CD4-positive, alpha-beta T cell treated with Interleukin-17A for 4 hours (primary cell): ENCODE data around the gene RWDD3.

Experiments used
- DNase-seq: peaks from one replicate; pipeline ENCODE4 v3.0.0-alpha.2; 2020; ENCODE audit warnings: mixed read lengths

Gene RWDD3

GRCh38 chr1:95233737-95234500 lies at the start of gene RWDD3:
TSS of gene RWDD3 (plus strand) at chr1:95234210. CDS start at chr1:95234231, 21 bp downstream.
- DNase-seq = peak; percentile 95

GRCh38 chr1:95186149-95186548 lies 47.9 kb upstream of the RWDD3 start:
- DNase-seq = no peak

GRCh38 chr1:95193591-95193990 lies 40.4 kb upstream of the RWDD3 start:
- DNase-seq = no peak

GRCh38 chr1:95195046-95195445 lies 39.0 kb upstream of the RWDD3 start:
- no peak for DNase-seq

- no peak for DNase-seq
Observed at GRCh38 chr1:95196017-95196416, 38.0 kb upstream of the RWDD3 start.

GRCh38 chr1:95197616-95198252 lies 36.3 kb upstream of the RWDD3 start:
- DNase-seq = no peak

GRCh38 chr1:95201905-95202304 lies 32.1 kb upstream of the RWDD3 start:
- DNase-seq = no peak

- DNase-seq = no peak
Observed at GRCh38 chr1:95203908-95204437, 30.0 kb upstream of the RWDD3 start.

- DNase-seq = no peak
Observed at GRCh38 chr1:95206514-95206913, 27.5 kb upstream of the RWDD3 start.

GRCh38 chr1:95207223-95207935 lies 26.6 kb upstream of the RWDD3 start:
- no peak for DNase-seq

GRCh38 chr1:95208876-95209275 lies 25.1 kb upstream of the RWDD3 start:
- DNase-seq = no peak

- no peak for DNase-seq
Observed at GRCh38 chr1:95209291-95209690, 24.7 kb upstream of the RWDD3 start.

- DNase-seq = peak; percentile 14
Observed at GRCh38 chr1:95216292-95216990, 17.6 kb upstream of the RWDD3 start.

- no peak for DNase-seq
Observed at GRCh38 chr1:95217371-95217770, 16.6 kb upstream of the RWDD3 start.

- DNase-seq = no peak
Observed at GRCh38 chr1:95219407-95219806, 14.6 kb upstream of the RWDD3 start.

- no peak for DNase-seq
Observed at GRCh38 chr1:95221306-95221705, 12.7 kb upstream of the RWDD3 start.

GRCh38 chr1:95222629-95223028 lies 11.4 kb upstream of the RWDD3 start:
- DNase-seq = no peak

- no peak for DNase-seq
Observed at GRCh38 chr1:95223110-95223509, 10.9 kb upstream of the RWDD3 start.

GRCh38 chr1:95226781-95227660 lies 7.0 kb upstream of the RWDD3 start:
- DNase-seq = no peak

GRCh38 chr1:95229037-95229436 lies 5.0 kb upstream of the RWDD3 start:
- no peak for DNase-seq

- DNase-seq = no peak
Observed at GRCh38 chr1:95229706-95230105, 4.3 kb upstream of the RWDD3 start.

- DNase-seq = no peak
Observed at GRCh38 chr1:95230256-95230655, 3.8 kb upstream of the RWDD3 start.
